ENCODE measurements around the gene PSMD9. TPM values are rescaled to one million over a fixed set of nuclear protein-coding genes. Genes with fewer than 3 reads are reported as not detected.

The PSMD9 gene
- total RNA-seq, 2 experiments from 2014 or later: 48.6 to 50.7 TPM

DNA sequence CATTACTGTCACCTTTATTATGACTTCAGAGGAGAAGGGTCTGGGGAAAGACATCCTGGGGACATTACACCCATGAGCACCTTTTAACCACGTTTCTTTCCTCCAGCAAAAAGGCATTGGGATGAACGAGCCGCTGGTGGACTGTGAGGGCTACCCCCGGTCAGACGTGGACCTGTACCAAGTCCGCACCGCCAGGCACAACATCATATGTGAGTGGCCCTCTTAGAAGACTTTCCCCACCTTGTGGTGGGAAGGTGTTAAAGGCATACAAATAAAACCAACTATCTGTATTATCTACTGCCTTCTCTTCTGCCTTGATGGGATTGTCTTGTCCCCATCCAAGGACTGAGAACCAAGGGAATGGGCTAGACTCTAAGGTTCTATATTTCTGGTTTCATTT, 6.0 kb downstream of the PSMD9 start:
- no peak for DNase-seq
- H3K27me3 Mint-ChIP-seq: no peaks in the 10 kb centered on the region

DNA sequence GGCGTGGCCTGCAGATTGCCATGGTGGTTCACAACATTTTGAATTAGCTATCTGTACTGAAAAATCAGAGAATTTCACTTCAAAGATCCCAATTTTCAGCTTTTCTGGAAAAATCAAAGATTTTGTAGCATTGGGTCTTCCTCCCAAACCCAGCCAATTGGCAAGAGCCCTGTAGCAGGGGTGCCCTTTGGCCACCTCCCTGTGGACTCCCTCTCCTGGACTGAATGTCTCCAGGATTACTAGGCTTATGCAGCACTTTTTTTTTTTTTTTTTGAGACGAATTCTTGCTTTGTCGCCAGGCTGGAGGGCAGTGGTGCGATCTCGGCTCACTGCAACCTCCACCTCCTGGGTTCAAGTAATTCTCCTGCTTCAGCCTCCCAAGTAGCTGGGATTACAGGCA, 9.7 kb downstream of the PSMD9 start:
- no peak overlapping the region for H3K4me3 Mint-ChIP-seq
- DNase-seq: no peak
- ATAC-seq: no peak
- H3K27ac Mint-ChIP-seq: no peak overlapping the region
- TF ChIP-seq, protein P1, sequence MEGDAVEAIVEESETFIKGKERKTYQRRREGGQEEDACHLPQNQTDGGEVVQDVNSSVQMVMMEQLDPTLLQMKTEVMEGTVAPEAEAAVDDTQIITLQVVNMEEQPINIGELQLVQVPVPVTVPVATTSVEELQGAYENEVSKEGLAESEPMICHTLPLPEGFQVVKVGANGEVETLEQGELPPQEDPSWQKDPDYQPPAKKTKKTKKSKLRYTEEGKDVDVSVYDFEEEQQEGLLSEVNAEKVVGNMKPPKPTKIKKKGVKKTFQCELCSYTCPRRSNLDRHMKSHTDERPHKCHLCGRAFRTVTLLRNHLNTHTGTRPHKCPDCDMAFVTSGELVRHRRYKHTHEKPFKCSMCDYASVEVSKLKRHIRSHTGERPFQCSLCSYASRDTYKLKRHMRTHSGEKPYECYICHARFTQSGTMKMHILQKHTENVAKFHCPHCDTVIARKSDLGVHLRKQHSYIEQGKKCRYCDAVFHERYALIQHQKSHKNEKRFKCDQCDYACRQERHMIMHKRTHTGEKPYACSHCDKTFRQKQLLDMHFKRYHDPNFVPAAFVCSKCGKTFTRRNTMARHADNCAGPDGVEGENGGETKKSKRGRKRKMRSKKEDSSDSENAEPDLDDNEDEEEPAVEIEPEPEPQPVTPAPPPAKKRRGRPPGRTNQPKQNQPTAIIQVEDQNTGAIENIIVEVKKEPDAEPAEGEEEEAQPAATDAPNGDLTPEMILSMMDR (IDR thresholded peaks at IDR 0.05): no peak
- CTCF ChIA-PET: no interaction called here
- H3K27me3 Mint-ChIP-seq: no peaks in the 10 kb centered on the region
- H3K36me3 Mint-ChIP-seq (ENCODE audit: low read depth): peaks cover 41% of the 10 kb centered on the region
- intact Hi-C loops (cut with micrococcal nuclease): no loop called here
- peaks cover 15% of the 10 kb centered on the region for H3K4me1 Mint-ChIP-seq (ENCODE audit: low read depth)
- POLR2A ChIA-PET: no interaction called here
- H3K9me3 Mint-ChIP-seq: no peaks in the 10 kb centered on the region

More for the DNA sequence above, 6.0 kb downstream of the PSMD9 start:
- H3K4me1 Mint-ChIP-seq (ENCODE audit: low read depth): peaks cover 36% of the 10 kb centered on the region
- TF ChIP-seq, protein P1 (IDR thresholded peaks at IDR 0.05): peak; percentile 22
- peak; percentile 37 for ATAC-seq
- CTCF ChIA-PET: interaction anchor here (1.1 to 3.7 kb wide), 2 partner anchors 17 to 100 kb away, joined by 3 to 46 read pairs; partner anchors contain the start of gene RHOF
- H3K36me3 Mint-ChIP-seq (ENCODE audit: low read depth): peaks cover 30% of the 10 kb centered on the region
- H3K27ac Mint-ChIP-seq: peak overlapping the region; percentile 79
- H3K9me3 Mint-ChIP-seq: no peaks in the 10 kb centered on the region
- H3K4me3 Mint-ChIP-seq: no peak overlapping the region
- intact Hi-C loops (cut with micrococcal nuclease): no loop called here
- POLR2A ChIA-PET: no interaction called here

DNA sequence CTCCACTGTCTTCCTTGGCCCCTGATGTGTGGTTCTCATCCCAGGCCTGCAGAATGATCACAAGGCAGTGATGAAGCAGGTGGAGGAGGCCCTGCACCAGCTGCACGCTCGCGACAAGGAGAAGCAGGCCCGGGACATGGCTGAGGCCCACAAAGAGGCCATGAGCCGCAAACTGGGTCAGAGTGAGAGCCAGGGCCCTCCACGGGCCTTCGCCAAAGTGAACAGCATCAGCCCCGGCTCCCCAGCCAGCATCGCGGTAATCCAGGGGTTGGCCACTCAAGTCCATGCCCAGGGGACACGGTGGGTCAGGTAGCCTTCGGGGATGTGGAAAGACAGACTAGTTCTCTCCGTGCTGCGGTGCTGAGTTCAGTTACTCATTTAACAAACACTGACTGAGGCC, 11.0 kb downstream of the PSMD9 start:
- DNase-seq (no peak), ATAC-seq (no peak)
- H3K27me3 Mint-ChIP-seq: no peaks in the 10 kb centered on the region
- TF ChIP-seq, protein P1 (IDR thresholded peaks at IDR 0.05): no peak
- CTCF ChIA-PET: interaction anchor here (0.9 kb wide), 1 partner anchor 11 kb away, joined by 3 read pairs; the partner anchor contains the start of gene PSMD9
- no peak overlapping the region for H3K4me3 Mint-ChIP-seq
- intact Hi-C loops (cut with micrococcal nuclease): no loop called here
- peaks cover 3% of the 10 kb centered on the region for H3K4me1 Mint-ChIP-seq (ENCODE audit: low read depth)
- H3K36me3 Mint-ChIP-seq (ENCODE audit: low read depth): peaks cover 34% of the 10 kb centered on the region
- H3K9me3 Mint-ChIP-seq: no peaks in the 10 kb centered on the region
- POLR2A ChIA-PET: no interaction called here
- H3K27ac Mint-ChIP-seq: no peak overlapping the region

DNA sequence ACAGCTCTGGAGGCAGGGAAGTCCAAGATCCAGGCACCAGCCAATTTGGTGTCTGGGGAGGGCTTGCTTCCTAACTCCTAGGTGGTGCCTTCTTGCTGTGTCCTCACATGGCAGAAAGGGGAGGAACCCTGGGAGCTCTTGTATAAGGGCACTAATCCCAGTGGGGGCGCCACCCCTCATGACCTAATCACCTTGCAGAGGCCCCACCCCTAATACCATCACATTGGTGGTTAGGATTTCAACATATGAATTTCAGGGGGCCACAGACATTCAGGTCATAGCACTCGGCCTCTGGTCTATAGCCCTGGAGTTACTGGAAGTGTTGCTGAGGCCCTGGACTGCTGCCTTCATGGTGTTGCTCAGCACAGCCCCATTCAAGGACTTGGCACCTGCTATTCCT, 14.6 kb downstream of the PSMD9 start:
- no peaks in the 10 kb centered on the region for H3K4me1 Mint-ChIP-seq (ENCODE audit: low read depth)
- DNase-seq (peak; percentile 20), ATAC-seq (peak; percentile 58)
- CTCF ChIA-PET: interaction anchor here (0.7 to 1.0 kb wide), 2 partner anchors 10 to 15 kb away, joined by 3 read pairs; partner anchors contain the start of gene CFAP251
- TF ChIP-seq, protein P1 (IDR thresholded peaks at IDR 0.05): no peak
- peaks cover 33% of the 10 kb centered on the region for H3K36me3 Mint-ChIP-seq (ENCODE audit: low read depth)
- POLR2A ChIA-PET: no interaction called here
- no peaks in the 10 kb centered on the region for H3K9me3 Mint-ChIP-seq
- no peak overlapping the region for H3K27ac Mint-ChIP-seq
- no peaks in the 10 kb centered on the region for H3K27me3 Mint-ChIP-seq
- no peak overlapping the region for H3K4me3 Mint-ChIP-seq
- intact Hi-C loops (cut with micrococcal nuclease): no loop called here

DNA sequence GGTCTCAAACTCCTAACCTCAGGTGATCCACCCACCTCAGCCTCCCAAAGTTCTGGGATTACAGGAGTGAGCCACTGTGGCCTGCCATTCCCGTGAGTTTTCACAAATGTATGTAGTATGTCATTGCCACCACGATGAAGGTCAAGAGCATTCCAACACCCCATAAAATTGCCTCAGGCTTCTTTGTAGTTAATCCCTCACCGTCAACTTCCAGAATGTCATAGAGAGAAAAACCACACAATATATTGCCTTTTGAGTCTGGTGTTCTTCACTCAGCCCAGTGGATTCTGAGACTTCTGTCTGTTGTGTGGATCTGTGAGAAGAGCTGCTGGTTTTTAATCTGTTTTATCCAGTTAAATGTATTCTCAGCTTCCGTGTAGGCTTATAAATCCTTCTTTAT, 17.2 kb downstream of the PSMD9 start:
- no peak for ATAC-seq
- intact Hi-C loops (cut with micrococcal nuclease): no loop called here

More for the DNA sequence above, 17.2 kb downstream of the PSMD9 start:
- peaks cover 38% of the 10 kb centered on the region for H3K36me3 Mint-ChIP-seq (ENCODE audit: low read depth)
- no peak for DNase-seq
- ChIA-PET POLR2A (no interaction called here), CTCF (no interaction called here)
- no peaks in the 10 kb centered on the region for H3K27me3 Mint-ChIP-seq
- no peaks in the 10 kb centered on the region for H3K9me3 Mint-ChIP-seq
- peaks cover 8% of the 10 kb centered on the region for H3K4me1 Mint-ChIP-seq (ENCODE audit: low read depth)
- TF ChIP-seq, protein P1 (IDR thresholded peaks at IDR 0.05): no peak
- H3K27ac Mint-ChIP-seq: no peak overlapping the region
- no peak overlapping the region for H3K4me3 Mint-ChIP-seq

Measured in activated CD8-positive, alpha-beta T cell treated with anti-CD3 and anti-CD28 coated beads for 36 hours (primary cell).